ENCODE data around the gene INS. TPM values are rescaled to one million over a fixed set of nuclear protein-coding genes. Genes with fewer than 3 reads are reported as not detected.
"Not testable (repeated sequence)": the region's sequence is repeated elsewhere in the genome, so short reads cannot be mapped to it uniquely, and the experiment has no call there.

Gene INS
- total and polyA plus RNA-seq, 4 donors: 1.2 to 3.3 TPM; not detected in 2

GRCh38 chr11:2128130-2128510, 32.9 kb downstream of the INS start:
- H3K36me3 ChIP-seq (ENCODE audit: control insufficient read depth in 4 of 4, insufficient read depth in 4 of 4, low read length in 4 of 4): peaks cover 0 to 4% (median 0%) of the 10 kb centered on the region in 4 donors
- H3K27ac ChIP-seq (ENCODE audit: low read depth in 1 of 2, low read length in 1 of 2): no peak overlapping the region
- no peak for DNase-seq
- peaks cover 0 to 15% (median 2%) of the 10 kb centered on the region in 3 donors for H3K27me3 ChIP-seq (ENCODE audit: control insufficient read depth in 3 of 3, insufficient read depth in 3 of 3, low read length in 2 of 3)
- no peak for TF ChIP-seq CTCF (IDR thresholded peaks at IDR 0.05; ENCODE audit: control extremely low read depth, extremely low read depth)
- ATAC-seq (ENCODE audit: insufficient read depth, low FRiP score): no peak
- H3K9ac ChIP-seq (ENCODE audit: insufficient read depth in 1 of 2, low read length in 2 of 2): no peak overlapping the region
- no peak overlapping the region for H3K4me3 ChIP-seq
- 78 to 87% methylated on average over 7 of the region's 7 CpGs for whole genome bisulfite sequencing, 2 donors
- H3K9me3 ChIP-seq (ENCODE audit: control insufficient read depth in 4 of 4, insufficient read depth in 3 of 4, low read length in 3 of 4): no peaks in the 10 kb centered on the region
- H3K4me1 ChIP-seq (ENCODE audit: control insufficient read depth in 5 of 5, insufficient read depth in 5 of 5, low read length in 5 of 5): peaks cover 0 to 13% (median 0%) of the 10 kb centered on the region in 5 donors

- Histone ChIP-seq H3K9me3 (ENCODE audit: control insufficient read depth in 4 of 4, insufficient read depth in 3 of 4, low read length in 3 of 4) (no peaks in the 10 kb centered on the region), H3K4me3 (no peak overlapping the region), H3K27me3 (ENCODE audit: control insufficient read depth in 3 of 3, insufficient read depth in 3 of 3, low read length in 2 of 3) (peaks cover 0 to 12% (median 2%) of the 10 kb centered on the region in 3 donors), H3K9ac (ENCODE audit: insufficient read depth in 1 of 2, low read length in 2 of 2) (no peak overlapping the region), H3K27ac (ENCODE audit: low read depth in 1 of 2, low read length in 1 of 2) (no peak overlapping the region), H3K36me3 (ENCODE audit: control insufficient read depth in 4 of 4, insufficient read depth in 4 of 4, low read length in 4 of 4) (peaks cover 0 to 4% (median 0%) of the 10 kb centered on the region in 4 donors), H3K4me1 (ENCODE audit: control insufficient read depth in 5 of 5, insufficient read depth in 5 of 5, low read length in 5 of 5) (peaks cover 0 to 9% (median 0%) of the 10 kb centered on the region in 5 donors)
- ATAC-seq (ENCODE audit: insufficient read depth, low FRiP score) (no peak), DNase-seq (no peak)
- TF ChIP-seq CTCF (IDR thresholded peaks at IDR 0.05; ENCODE audit: control extremely low read depth, extremely low read depth): no peak
- 73 to 92% methylated on average over 8 of the region's 8 CpGs for WGBS, 2 donors
These were observed 33.4 kb downstream of the INS start for GRCh38 chr11:2127482-2128129.

- Histone ChIP-seq H3K9me3 (ENCODE audit: control insufficient read depth in 4 of 4, insufficient read depth in 3 of 4, low read length in 3 of 4) (no peaks in the 10 kb centered on the region), H3K27me3 (ENCODE audit: control insufficient read depth in 3 of 3, insufficient read depth in 3 of 3, low read length in 2 of 3) (peaks cover 0 to 7% (median 0%) of the 10 kb centered on the region in 3 donors), H3K9ac (ENCODE audit: insufficient read depth in 1 of 2, low read length in 2 of 2) (no peak overlapping the region), H3K27ac (ENCODE audit: low read depth in 1 of 2, low read length in 1 of 2) (no peak overlapping the region), H3K4me1 (ENCODE audit: control insufficient read depth in 5 of 5, insufficient read depth in 5 of 5, low read length in 5 of 5) (peaks cover 0 to 7% (median 0%) of the 10 kb centered on the region in 5 donors), H3K4me3 (no peak overlapping the region), H3K36me3 (ENCODE audit: control insufficient read depth in 4 of 4, insufficient read depth in 4 of 4, low read length in 4 of 4) (peaks cover 0 to 3% (median 0%) of the 10 kb centered on the region in 4 donors)
- 89 to 96% methylated on average over 2 of the region's 2 CpGs for WGBS, 2 donors
- no peak for TF ChIP-seq CTCF (IDR thresholded peaks at IDR 0.05; ENCODE audit: control extremely low read depth, extremely low read depth)
- DNase-seq: no peak
- ATAC-seq (ENCODE audit: insufficient read depth, low FRiP score): no peak
These were observed 34.4 kb downstream of the INS start for GRCh38 chr11:2126520-2127085.

GRCh38 chr11:2124736-2125484, 36.1 kb downstream of the INS start:
- not testable (repeated sequence) for H3K9ac ChIP-seq (ENCODE audit: insufficient read depth in 1 of 2, low read length in 2 of 2); H3K9me3 ChIP-seq (ENCODE audit: control insufficient read depth in 4 of 4, insufficient read depth in 3 of 4, low read length in 3 of 4); H3K4me3 ChIP-seq; DNase-seq; ATAC-seq (ENCODE audit: insufficient read depth, low FRiP score); H3K4me1 ChIP-seq (ENCODE audit: control insufficient read depth in 5 of 5, insufficient read depth in 5 of 5, low read length in 5 of 5); H3K27me3 ChIP-seq (ENCODE audit: control insufficient read depth in 3 of 3, insufficient read depth in 3 of 3, low read length in 2 of 3); H3K36me3 ChIP-seq (ENCODE audit: control insufficient read depth in 4 of 4, insufficient read depth in 4 of 4, low read length in 4 of 4); H3K27ac ChIP-seq (ENCODE audit: low read depth in 1 of 2, low read length in 1 of 2)
- WGBS, 2 donors: 94% methylated on average over 8 of the region's 10 CpGs

Data from lung (tissue), 12 donors.